A549 (cell line): ENCODE data around the gene C3orf18. TPM values are rescaled to one million over a fixed set of nuclear protein-coding genes. Genes with fewer than 3 reads are reported as not detected.

Experiments used
- ATAC-seq, 2 experiments: fragments of 200-7000 bp in 1 of 2; fragments of >200 bp in 1 of 2; cut with Nextera tagmentation in 1 of 2; cut with Tn5 transposase in 1 of 2; 3 replicates each; pipeline versions ENCODE4 v1.8.0 to v1.9.1; 2018 to 2020; ENCODE audit warnings: mild to moderate bottlenecking in 1 of 2, moderate library complexity in 1 of 2
- CTCF ChIA-PET: fragments of 300-600 bp; sonication (Branson Sonifier 250); formaldehyde crosslinking; extraction: SDS; loops from one replicate; lab custom pipeline; 2021; ENCODE audit warnings: antibody characterized with exemption, inconsistent platforms; lab: Yijun Ruan, JAX
- POLR2A ChIA-PET: fragments of 350-600 bp; formaldehyde crosslinking; extraction: SDS; loops from one replicate; lab custom pipeline; 2021; ENCODE audit warnings: antibody characterized with exemption, inconsistent platforms; lab: Yijun Ruan, JAX
- DNase-seq, 2 experiments: peaks; one replicate each; pipeline versions ENCODE4 v3.0.0 to v3.0.0-alpha.2; 2011 to 2016; ENCODE audit warnings: low read depth in 1 of 2, low spot score in 1 of 2
- FAIRE-seq: peaks from 2 replicates; lab custom pipeline; 2011; peaks lifted over from hg19 to GRCh38; lab: Jason Lieb, UNC
- H3K27ac ChIP-seq, 2 experiments: fragments of >200 bp; sonication (Bioruptor Twin); formaldehyde crosslinking; 3 replicates each; pipeline ENCODE4 v1.5.1; 2016 to 2017
- H3K4me1 ChIP-seq: fragments of >200 bp; sonication (Bioruptor Twin); formaldehyde crosslinking; 3 replicates; pipeline ENCODE4 v1.6.1; 2016
- H3K4me2 ChIP-seq: fragments of >200 bp; sonication (Bioruptor Twin); formaldehyde crosslinking; 3 replicates; pipeline ENCODE4 v1.6.1; 2016
- H3K4me3 ChIP-seq: fragments of >200 bp; sonication (Bioruptor Twin); formaldehyde crosslinking; 3 replicates; pipeline ENCODE4 v1.5.1; 2016
- H3K9me3 ChIP-seq: fragments of >200 bp; sonication (Bioruptor Twin); formaldehyde crosslinking; 3 replicates; pipeline ENCODE4 v1.6.1; 2016
- CBX8 ChIP-seq: fragments of 200-600 bp; sonication (generic); IDR thresholded peaks from 2 replicates; pipeline ENCODE4 v1.6.1; 2016
- CHD4 ChIP-seq: fragments of 200-600 bp; sonication (generic); IDR thresholded peaks from 2 replicates; pipeline ENCODE4 v1.6.1; 2016; ENCODE audit warnings: antibody characterized with exemption, mild to moderate bottlenecking, borderline replicate concordance
- ELK1 ChIP-seq: fragments of 150-350 bp; IDR thresholded peaks from 2 replicates; pipeline ENCODE4 v1.6.1; 2014; ENCODE audit warnings: low read depth, mild to moderate bottlenecking, low read length
- EP300 ChIP-seq, 2 experiments: fragments of >200 bp; sonication (Bioruptor Twin); formaldehyde crosslinking; IDR thresholded peaks; 2 replicates in 1 of 2; 3 replicates in 1 of 2; pipeline ENCODE4 v1.6.1; 2016 to 2017
- FOSB ChIP-seq: fragments of 250-450 bp; sonication (Bioruptor Pico); IDR thresholded peaks from 2 replicates; pipeline ENCODE4 v1.5.0; 2020; ENCODE audit warnings: mild to moderate bottlenecking, moderate library complexity
- FOSL2 ChIP-seq, 2 experiments: fragments of 450-650 bp in 1 of 2; fragments of >200 bp in 1 of 2; sonication (Bioruptor Twin) in 1 of 2; formaldehyde crosslinking; IDR thresholded peaks; 2 replicates each; pipeline versions ENCODE4 v1.5.0 to v1.6.1; 2016 to 2020; ENCODE audit warnings: mild to moderate bottlenecking in 1 of 2, moderate library complexity in 1 of 2
- HDAC2 ChIP-seq: fragments of 200-600 bp; sonication (generic); IDR thresholded peaks from 2 replicates; pipeline ENCODE4 v1.6.1; 2016
- HEYL ChIP-seq: fragments of 250-450 bp; sonication (Bioruptor Pico); IDR thresholded peaks from 2 replicates; pipeline ENCODE4 v1.8.0; 2021; ENCODE audit warnings: mild to moderate bottlenecking, moderate library complexity
- HOXA7 ChIP-seq: fragments of 250-450 bp; sonication (Bioruptor Pico); IDR thresholded peaks from 2 replicates; pipeline ENCODE4 v1.5.0; 2020; ENCODE audit warnings: mild to moderate bottlenecking, moderate library complexity
- HOXB13 ChIP-seq: fragments of 250-450 bp; sonication (Bioruptor Pico); IDR thresholded peaks from 2 replicates; pipeline ENCODE4 v1.5.0; 2020; ENCODE audit warnings: low read depth, mild to moderate bottlenecking, moderate library complexity
- HOXB5 ChIP-seq: fragments of 250-450 bp; sonication (Bioruptor Pico); IDR thresholded peaks from 2 replicates; pipeline ENCODE4 v1.5.0; 2020; ENCODE audit warnings: mild to moderate bottlenecking, moderate library complexity
- KDM5A ChIP-seq: fragments of 200-600 bp; sonication (generic); IDR thresholded peaks from 2 replicates; pipeline ENCODE4 v1.6.1; 2016; ENCODE audit warnings: antibody characterized with exemption, mild to moderate bottlenecking
- MAZ ChIP-seq: fragments of 150-350 bp; IDR thresholded peaks from 2 replicates; pipeline ENCODE4 v1.6.1; 2014; ENCODE audit warnings: antibody characterized with exemption, low read depth, low read length, borderline replicate concordance
- NFE2L2 ChIP-seq: fragments of 150-350 bp; conservative IDR thresholded peaks from 2 replicates; pipeline ENCODE4 v1.6.1; 2014; ENCODE audit warnings: low read length
- NR3C1 ChIP-seq: fragments of >200 bp; sonication (Bioruptor Twin); formaldehyde crosslinking; IDR thresholded peaks from 3 replicates; pipeline ENCODE4 v1.6.1; 2017
- PBX3 ChIP-seq: IDR thresholded peaks from 2 replicates; pipeline ENCODE4 v1.6.1; 2012
- POLR2AphosphoS2 ChIP-seq: conservative IDR thresholded peaks from 2 replicates; pipeline ENCODE4 v1.6.1; 2012; ENCODE audit warnings: low read length, improper control_type of control experiment, inconsistent platforms
- RARB ChIP-seq: fragments of 250-450 bp; sonication (Bioruptor Pico); IDR thresholded peaks from 2 replicates; pipeline ENCODE4 v1.8.0; 2021; ENCODE audit warnings: mild to moderate bottlenecking, moderate library complexity
- RFX5 ChIP-seq: fragments of 450-650 bp; IDR thresholded peaks from 2 replicates; pipeline ENCODE4 v1.7.1; 2014; ENCODE audit warnings: antibody characterized with exemption, mild to moderate bottlenecking, moderate library complexity
- SMC3 ChIP-seq: fragments of >200 bp; sonication (Bioruptor Twin); formaldehyde crosslinking; IDR thresholded peaks from 3 replicates; pipeline ENCODE4 v1.6.1; 2018; ENCODE audit warnings: inconsistent platforms
- TP53 ChIP-seq: fragments of 250-450 bp; sonication (Bioruptor Pico); IDR thresholded peaks from 2 replicates; pipeline ENCODE4 v1.5.0; 2021; ENCODE audit warnings: mild to moderate bottlenecking, moderate library complexity
- ZFP36 ChIP-seq: fragments of 450-650 bp; IDR thresholded peaks from 2 replicates; pipeline ENCODE4 v1.6.1; 2014; ENCODE audit warnings: borderline replicate concordance; ENCODE audit not compliant: partially characterized antibody
- ZNF302 ChIP-seq: fragments of 250-450 bp; sonication (Bioruptor Pico); IDR thresholded peaks from 2 replicates; pipeline ENCODE4 v1.9.0; 2021; ENCODE audit warnings: inconsistent platforms, mild to moderate bottlenecking, moderate library complexity
- ZSCAN20 ChIP-seq: fragments of 250-450 bp; sonication (Bioruptor Pico); IDR thresholded peaks from 2 replicates; pipeline ENCODE4 v1.8.0; 2022; ENCODE audit warnings: mild to moderate bottlenecking, moderate library complexity
- WGBS: methylation state at CpG from one replicate; pipeline ENCODE4 v1.1.6; 2017; ENCODE audit errors: missing lambda C conversion rate; 5-methylcytosine and 5-hydroxymethylcytosine counted together
- polyA plus RNA-seq, 4 experiments: library from polyadenylated mRNA; depleted of rRNA in 3 of 4; stranded (reverse); fragments of >200 nt; fragmentation: RNase III in 1 of 4; extraction: RNeasy Plus Mini Kit Qiagen cat#74134 plus additional on column Dnase treatment in 1 of 4; gene quantifications; 2 replicates in 3 of 4; 3 replicates in 1 of 4; pipeline ENCODE4 v1.2.3, GENCODE V29; 2011 to 2017
- TF ChIP-seq, protein P1 (sequence below): fragments of >200 bp; sonication (Bioruptor Twin); formaldehyde crosslinking; IDR thresholded peaks from 2 replicates; pipeline ENCODE4 v1.6.1; 2016
- TF ChIP-seq, protein P2 (sequence below): fragments of 250-450 bp; sonication (Bioruptor Pico); IDR thresholded peaks from 2 replicates; pipeline ENCODE4 v1.5.0; 2021; ENCODE audit warnings: mild to moderate bottlenecking, moderate library complexity, borderline replicate concordance
- TF ChIP-seq, protein P3 (sequence below): fragments of 450-650 bp; IDR thresholded peaks from 2 replicates; pipeline ENCODE4 v1.6.1; 2014; ENCODE audit warnings: antibody characterized with exemption

The C3orf18 gene
- polyA plus RNA-seq, 2 of the 4 experiments (the other 2 are of a cell fraction): 3.4 to 5.4 TPM

DNA sequence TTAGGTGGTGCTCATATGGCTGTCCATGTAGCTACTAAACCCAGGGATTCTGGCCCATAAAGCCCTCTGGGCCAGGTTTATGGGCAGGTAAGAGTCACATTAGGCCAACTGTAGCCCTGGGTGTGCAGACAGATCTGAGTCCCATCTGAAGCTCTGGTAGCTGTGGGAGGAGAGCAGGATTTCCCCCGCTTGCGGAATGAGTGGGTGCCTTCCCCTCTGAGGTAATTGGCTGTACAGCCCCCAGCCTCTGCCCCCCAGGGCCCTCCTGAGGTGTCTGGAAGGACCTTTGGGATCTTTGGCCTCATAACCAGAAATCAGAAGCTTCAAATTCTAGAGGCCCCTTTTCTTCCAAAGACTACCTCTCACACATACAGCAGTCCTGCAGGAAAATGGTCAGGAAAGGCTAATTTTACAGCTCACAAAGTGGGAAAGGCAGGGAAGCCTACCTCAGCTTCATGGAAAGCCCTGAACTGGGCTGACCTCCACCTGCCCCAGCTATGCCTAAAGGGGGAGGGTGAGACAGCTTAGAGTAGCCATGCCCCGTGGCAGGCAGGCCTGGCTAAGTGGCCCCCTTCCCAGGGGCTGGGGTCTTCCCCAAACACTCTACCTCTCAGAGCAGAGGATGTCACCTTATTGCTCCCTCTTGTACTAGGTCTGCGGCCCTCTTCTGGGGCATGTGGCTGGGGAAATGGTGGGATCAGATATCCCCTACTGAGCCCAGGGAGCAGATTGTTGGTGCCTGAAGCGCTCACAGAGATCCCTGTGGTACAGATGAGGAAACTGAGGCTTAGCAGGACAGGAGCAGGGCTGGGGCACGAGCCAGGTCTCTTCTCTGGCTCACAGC is 18.6 kb upstream of the C3orf18 start:
- Histone ChIP-seq H3K4me2 (no peak overlapping the region), H3K4me1 (peaks cover 7% of the 10 kb centered on the region), H3K4me3 (no peak overlapping the region), H3K27ac (no peak overlapping the region), H3K9me3 (no peaks in the 10 kb centered on the region)
- ATAC-seq (no peak), DNase-seq (no peak), FAIRE-seq (no peak)
- 80% methylated on average over 1 of the region's 6 CpGs for WGBS
- CTCF ChIA-PET: interaction anchor here (1.0 to 2.8 kb wide), 7 partner anchors 11 to 44 kb away, joined by 3 to 13 read pairs (median 4); no protein-coding TSS in a partner anchor
- POLR2A ChIA-PET: interaction anchor here (2.2 kb wide), 1 partner anchor 17 kb away, joined by 7 read pairs; the partner anchor contains the start of gene HEMK1
- TF ChIP-seq, protein P1, sequence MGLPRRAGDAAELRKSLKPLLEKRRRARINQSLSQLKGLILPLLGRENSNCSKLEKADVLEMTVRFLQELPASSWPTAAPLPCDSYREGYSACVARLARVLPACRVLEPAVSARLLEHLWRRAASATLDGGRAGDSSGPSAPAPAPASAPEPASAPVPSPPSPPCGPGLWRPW: no peak
- TF ChIP-seq HOXB5: no peak
- TF ChIP-seq, protein P2, sequence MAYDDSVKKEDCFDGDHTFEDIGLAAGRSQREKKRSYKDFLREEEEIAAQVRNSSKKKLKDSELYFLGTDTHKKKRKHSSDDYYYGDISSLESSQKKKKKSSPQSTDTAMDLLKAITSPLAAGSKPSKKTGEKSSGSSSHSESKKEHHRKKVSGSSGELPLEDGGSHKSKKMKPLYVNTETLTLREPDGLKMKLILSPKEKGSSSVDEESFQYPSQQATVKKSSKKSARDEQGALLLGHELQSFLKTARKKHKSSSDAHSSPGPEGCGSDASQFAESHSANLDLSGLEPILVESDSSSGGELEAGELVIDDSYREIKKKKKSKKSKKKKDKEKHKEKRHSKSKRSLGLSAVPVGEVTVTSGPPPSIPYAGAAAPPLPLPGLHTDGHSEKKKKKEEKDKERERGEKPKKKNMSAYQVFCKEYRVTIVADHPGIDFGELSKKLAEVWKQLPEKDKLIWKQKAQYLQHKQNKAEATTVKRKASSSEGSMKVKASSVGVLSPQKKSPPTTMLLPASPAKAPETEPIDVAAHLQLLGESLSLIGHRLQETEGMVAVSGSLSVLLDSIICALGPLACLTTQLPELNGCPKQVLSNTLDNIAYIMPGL (CRISPR knock-in tag): no peak
- no peak for TF ChIP-seq CHD4
- TF ChIP-seq HOXA7 (CRISPR knock-in tag): no peak
- no peak for TF ChIP-seq NFE2L2
- TF ChIP-seq PBX3: no peak
- TF ChIP-seq ZSCAN20 (CRISPR knock-in tag): no peak
- no peak for TF ChIP-seq POLR2AphosphoS2
- TF ChIP-seq SMC3: no peak
- TF ChIP-seq, protein P3, sequence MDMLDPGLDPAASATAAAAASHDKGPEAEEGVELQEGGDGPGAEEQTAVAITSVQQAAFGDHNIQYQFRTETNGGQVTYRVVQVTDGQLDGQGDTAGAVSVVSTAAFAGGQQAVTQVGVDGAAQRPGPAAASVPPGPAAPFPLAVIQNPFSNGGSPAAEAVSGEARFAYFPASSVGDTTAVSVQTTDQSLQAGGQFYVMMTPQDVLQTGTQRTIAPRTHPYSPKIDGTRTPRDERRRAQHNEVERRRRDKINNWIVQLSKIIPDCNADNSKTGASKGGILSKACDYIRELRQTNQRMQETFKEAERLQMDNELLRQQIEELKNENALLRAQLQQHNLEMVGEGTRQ: no peak
- TF ChIP-seq RARB (CRISPR knock-in tag): no peak
- no peak for TF ChIP-seq HEYL (CRISPR knock-in tag)
- no peak for TF ChIP-seq ZFP36
- no peak for TF ChIP-seq NR3C1
- TF ChIP-seq CBX8: no peak
- no peak for TF ChIP-seq EP300 (IDR thresholded peaks at IDR 0.05)

GRCh38 chr3:50584391-50584790 is 16.8 kb upstream of the C3orf18 start:
- ChIA-PET CTCF (interaction anchor here (22.5 kb wide), 1 partner anchor 25 kb away, joined by 375 read pairs; the partner anchor contains the start of genes CISH and MAPKAPK3), POLR2A (no interaction called here)
- no peak for ATAC-seq
- TF ChIP-seq ELK1: no peak
- TF ChIP-seq ZNF302 (CRISPR knock-in tag): no peak
- no peak for TF ChIP-seq KDM5A
- no peak for TF ChIP-seq HDAC2
- no peak for TF ChIP-seq HEYL (CRISPR knock-in tag)
- no peak for TF ChIP-seq FOSL2 (IDR thresholded peaks at IDR 0.05)
- no peak for TF ChIP-seq FOSL2 (CRISPR knock-in tag; IDR thresholded peaks at IDR 0.05)
- TF ChIP-seq NFE2L2: no peak
- no peak for TF ChIP-seq TP53 (CRISPR knock-in tag)
- no peak for TF ChIP-seq HOXB13 (CRISPR knock-in tag)
- TF ChIP-seq FOSB (CRISPR knock-in tag): no peak
- TF ChIP-seq RFX5: no peak
- no peak for TF ChIP-seq MAZ
- TF ChIP-seq, protein P2 (CRISPR knock-in tag): no peak
- no peak for FAIRE-seq
- Histone ChIP-seq H3K4me3 (no peak overlapping the region), H3K4me2 (no peak overlapping the region), H3K9me3 (no peaks in the 10 kb centered on the region), H3K4me1 (no peaks in the 10 kb centered on the region), H3K27ac (no peak overlapping the region)
- 79% methylated on average over 2 of the region's 2 CpGs for WGBS
- no peak for DNase-seq
